ENCODE data around the gene LYPD1.

DNA sequence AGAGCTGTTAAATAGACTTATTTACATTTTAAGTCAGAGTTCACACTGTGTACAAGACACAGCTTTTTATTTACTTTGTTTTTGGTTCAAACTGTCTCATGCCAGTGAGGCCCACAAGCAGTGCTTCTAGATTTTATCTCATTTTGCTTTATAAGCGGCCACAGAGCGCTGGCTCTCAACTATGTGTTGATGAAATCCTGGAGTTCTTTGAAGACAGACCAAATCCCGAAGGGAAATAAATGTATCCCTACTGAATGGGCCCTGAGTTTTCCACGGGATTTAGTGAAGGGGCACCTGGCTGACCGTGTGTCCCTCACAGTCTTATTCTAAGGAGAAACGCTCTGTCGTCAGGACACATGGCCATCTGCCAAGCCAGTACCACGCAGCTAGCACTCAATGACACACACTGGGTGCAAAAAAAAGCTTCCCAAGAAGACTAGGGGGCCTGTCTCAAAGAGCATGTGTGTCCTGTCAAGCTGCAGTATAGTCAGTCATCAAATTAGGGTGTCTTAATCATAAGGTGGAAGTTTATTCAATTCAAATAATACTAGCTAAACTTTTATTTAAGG, 23.4 kb downstream of the LYPD1 start:
- TF ChIP-seq, protein P1, sequence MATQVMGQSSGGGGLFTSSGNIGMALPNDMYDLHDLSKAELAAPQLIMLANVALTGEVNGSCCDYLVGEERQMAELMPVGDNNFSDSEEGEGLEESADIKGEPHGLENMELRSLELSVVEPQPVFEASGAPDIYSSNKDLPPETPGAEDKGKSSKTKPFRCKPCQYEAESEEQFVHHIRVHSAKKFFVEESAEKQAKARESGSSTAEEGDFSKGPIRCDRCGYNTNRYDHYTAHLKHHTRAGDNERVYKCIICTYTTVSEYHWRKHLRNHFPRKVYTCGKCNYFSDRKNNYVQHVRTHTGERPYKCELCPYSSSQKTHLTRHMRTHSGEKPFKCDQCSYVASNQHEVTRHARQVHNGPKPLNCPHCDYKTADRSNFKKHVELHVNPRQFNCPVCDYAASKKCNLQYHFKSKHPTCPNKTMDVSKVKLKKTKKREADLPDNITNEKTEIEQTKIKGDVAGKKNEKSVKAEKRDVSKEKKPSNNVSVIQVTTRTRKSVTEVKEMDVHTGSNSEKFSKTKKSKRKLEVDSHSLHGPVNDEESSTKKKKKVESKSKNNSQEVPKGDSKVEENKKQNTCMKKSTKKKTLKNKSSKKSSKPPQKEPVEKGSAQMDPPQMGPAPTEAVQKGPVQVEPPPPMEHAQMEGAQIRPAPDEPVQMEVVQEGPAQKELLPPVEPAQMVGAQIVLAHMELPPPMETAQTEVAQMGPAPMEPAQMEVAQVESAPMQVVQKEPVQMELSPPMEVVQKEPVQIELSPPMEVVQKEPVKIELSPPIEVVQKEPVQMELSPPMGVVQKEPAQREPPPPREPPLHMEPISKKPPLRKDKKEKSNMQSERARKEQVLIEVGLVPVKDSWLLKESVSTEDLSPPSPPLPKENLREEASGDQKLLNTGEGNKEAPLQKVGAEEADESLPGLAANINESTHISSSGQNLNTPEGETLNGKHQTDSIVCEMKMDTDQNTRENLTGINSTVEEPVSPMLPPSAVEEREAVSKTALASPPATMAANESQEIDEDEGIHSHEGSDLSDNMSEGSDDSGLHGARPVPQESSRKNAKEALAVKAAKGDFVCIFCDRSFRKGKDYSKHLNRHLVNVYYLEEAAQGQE (IDR thresholded peaks at IDR 0.05; ENCODE audit: insufficient read depth in 1 of 2, low read depth in 2 of 2, low read length in 1 of 2), result no peak
- TF ChIP-seq SIN3A (IDR thresholded peaks at IDR 0.05; ENCODE audit: borderline replicate concordance, insufficient read depth, low read depth, low read length), result no peak
- TF ChIP-seq, protein P2, sequence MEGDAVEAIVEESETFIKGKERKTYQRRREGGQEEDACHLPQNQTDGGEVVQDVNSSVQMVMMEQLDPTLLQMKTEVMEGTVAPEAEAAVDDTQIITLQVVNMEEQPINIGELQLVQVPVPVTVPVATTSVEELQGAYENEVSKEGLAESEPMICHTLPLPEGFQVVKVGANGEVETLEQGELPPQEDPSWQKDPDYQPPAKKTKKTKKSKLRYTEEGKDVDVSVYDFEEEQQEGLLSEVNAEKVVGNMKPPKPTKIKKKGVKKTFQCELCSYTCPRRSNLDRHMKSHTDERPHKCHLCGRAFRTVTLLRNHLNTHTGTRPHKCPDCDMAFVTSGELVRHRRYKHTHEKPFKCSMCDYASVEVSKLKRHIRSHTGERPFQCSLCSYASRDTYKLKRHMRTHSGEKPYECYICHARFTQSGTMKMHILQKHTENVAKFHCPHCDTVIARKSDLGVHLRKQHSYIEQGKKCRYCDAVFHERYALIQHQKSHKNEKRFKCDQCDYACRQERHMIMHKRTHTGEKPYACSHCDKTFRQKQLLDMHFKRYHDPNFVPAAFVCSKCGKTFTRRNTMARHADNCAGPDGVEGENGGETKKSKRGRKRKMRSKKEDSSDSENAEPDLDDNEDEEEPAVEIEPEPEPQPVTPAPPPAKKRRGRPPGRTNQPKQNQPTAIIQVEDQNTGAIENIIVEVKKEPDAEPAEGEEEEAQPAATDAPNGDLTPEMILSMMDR (IDR thresholded peaks at IDR 0.05), result no peak

Measured in Panc1 (cell line).